HepG2 (cell line): ENCODE results near the gene GDPD5. TPM values are rescaled to one million over a fixed set of nuclear protein-coding genes. Genes with fewer than 3 reads are reported as not detected.

Experiments used
- ATAC-seq: fragments of 200-7000 bp; cut with Tn5 transposase; 3 replicates; pipeline ENCODE4 v1.9.1; 2020; ENCODE audit warnings: mild to moderate bottlenecking, moderate library complexity
- BruUV-seq: library from RNA; stranded (reverse); fragments of 400-500 nt; replicated peaks from 2 replicates; lab custom pipeline; 2021; lab: Mats Ljungman, UMichigan
- CTCF ChIA-PET: fragments of 300-600 bp; formaldehyde crosslinking; extraction: SDS; loops from one replicate; lab custom pipeline; 2021; ENCODE audit warnings: low total read pairs, inconsistent platforms, low intra/inter-chr PET ratio; lab: Yijun Ruan, JAX
- POLR2A ChIA-PET: fragments of 350-600 bp; sonication (Branson Sonifier 250); formaldehyde crosslinking; loops from one replicate; lab custom pipeline; 2020; ENCODE audit warnings: antibody characterized with exemption, inconsistent platforms; lab: Yijun Ruan, JAX
- DNase-seq: peaks from one replicate; pipeline ENCODE4 v3.0.0-alpha.2; 2015; ENCODE audit warnings: low spot score
- FAIRE-seq: peaks from 3 replicates; lab custom pipeline; 2011; peaks lifted over from hg19 to GRCh38; lab: Jason Lieb, UNC
- H2AFZ ChIP-seq: one replicate; pipeline ENCODE4 v1.6.1; 2011; ENCODE audit warnings: low read length, inconsistent platforms
- H3K27ac ChIP-seq: fragments of 300-600 bp; 3 replicates; pipeline ENCODE4 v1.8.0; 2011; ENCODE audit warnings: mixed run types, mild to moderate bottlenecking, mixed read lengths, low read length, inconsistent platforms; ENCODE audit not compliant: insufficient read depth; ENCODE audit errors: extremely low read length
- H3K27me3 ChIP-seq, 2 experiments: fragments of 200-600 bp in 1 of 2; 2 replicates in 1 of 2; 3 replicates in 1 of 2; pipeline versions ENCODE4 v1.6.0 to v1.8.0; 2011; ENCODE audit warnings: low read length in 2 of 2, mild to moderate bottlenecking in 2 of 2, moderate library complexity in 2 of 2, inconsistent platforms in 1 of 2; ENCODE audit not compliant: insufficient read depth in 2 of 2, control insufficient read depth in 1 of 2
- H3K36me3 ChIP-seq, 2 experiments: fragments of 200-600 bp in 1 of 2; replicated peaks in 1 of 2; 2 replicates in 1 of 2; 3 replicates in 1 of 2; pipeline versions ENCODE4 v1.5.1 to v1.8.0; 2011; ENCODE audit warnings: low read length in 2 of 2, inconsistent platforms in 1 of 2; ENCODE audit not compliant: insufficient read depth in 2 of 2, control insufficient read depth in 1 of 2
- H3K4me1 ChIP-seq: 2 replicates; pipeline ENCODE4 v1.5.1; 2012; ENCODE audit warnings: low read length, inconsistent platforms; ENCODE audit not compliant: insufficient read depth
- H3K4me2 ChIP-seq: 2 replicates; pipeline ENCODE4 v1.6.0; 2011; ENCODE audit warnings: low read depth, low read length, inconsistent platforms
- H3K4me3 ChIP-seq, 3 experiments: fragments of 200-600 bp in 1 of 3; sonication (generic), shearing (Covaris generic) in 1 of 3; replicated peaks in 1 of 3; 2 replicates each; pipeline ENCODE4 v1.5.1; 2011 to 2016; ENCODE audit warnings: low read length in 3 of 3, inconsistent platforms in 2 of 3, low read depth in 2 of 3, mild to moderate bottlenecking in 2 of 3, control low read depth in 1 of 3, mixed read lengths in 1 of 3; ENCODE audit not compliant: insufficient read depth in 1 of 3
- H3K79me2 ChIP-seq: one replicate; pipeline ENCODE4 v1.6.1; 2011; ENCODE audit warnings: low read length, inconsistent platforms; ENCODE audit not compliant: insufficient read depth
- H3K9ac ChIP-seq: 2 replicates; pipeline ENCODE4 v1.6.0; 2011; ENCODE audit warnings: mild to moderate bottlenecking, low read depth, low read length, inconsistent platforms; ENCODE audit not compliant: insufficient read depth
- H3K9me3 ChIP-seq: 2 replicates; pipeline ENCODE4 v1.5.1; 2012; ENCODE audit warnings: mild to moderate bottlenecking, low read length
- H4K20me1 ChIP-seq: 2 replicates; pipeline ENCODE4 v1.6.0; 2011; ENCODE audit warnings: inconsistent platforms, mild to moderate bottlenecking, low read length, moderate library complexity; ENCODE audit not compliant: insufficient read depth
- AGO1 ChIP-seq: fragments of 200-400 bp; formaldehyde crosslinking; IDR thresholded peaks from 2 replicates; pipeline ENCODE4 v1.6.1; 2017; ENCODE audit warnings: mild to moderate bottlenecking, low read depth, low read length, moderate library complexity; ENCODE audit not compliant: poor library complexity, severe bottlenecking
- ASH2L ChIP-seq: fragments of 300-600, 200-600 bp; sonication (generic); IDR thresholded peaks from 2 replicates; pipeline ENCODE4 v1.7.0; 2017; ENCODE audit warnings: low read depth, mild to moderate bottlenecking, moderate library complexity, mixed read lengths, low read length; ENCODE audit not compliant: insufficient read length
- BORCS8-MEF2B ChIP-seq: sonication (generic); formaldehyde crosslinking; IDR thresholded peaks from 2 replicates; pipeline ENCODE4 v1.8.0; 2022; ENCODE audit warnings: mild to moderate bottlenecking, missing genetic modification reagents
- DR1 ChIP-seq: sonication (generic); formaldehyde crosslinking; IDR thresholded peaks from 2 replicates; pipeline ENCODE4 v1.8.0; 2021; ENCODE audit warnings: mild to moderate bottlenecking, missing genetic modification reagents, inconsistent platforms
- ELF3 ChIP-seq: IDR thresholded peaks from 2 replicates; pipeline ENCODE4 v1.6.1; 2016; ENCODE audit warnings: missing genetic modification reagents, missing compliant biosample characterization
- GATAD2A ChIP-seq: IDR thresholded peaks from 2 replicates; pipeline ENCODE4 v1.6.1; 2016
- HMGXB4 ChIP-seq, 2 experiments: sonication (generic) in 1 of 2; formaldehyde crosslinking in 1 of 2; IDR thresholded peaks; 2 replicates each; pipeline versions ENCODE4 v1.4.0 to v1.6.1; 2018 to 2020; ENCODE audit warnings: missing genetic modification reagents in 2 of 2, borderline replicate concordance in 1 of 2, low read depth in 1 of 2, mild to moderate bottlenecking in 1 of 2, missing biosample characterization in 1 of 2
- HOXA3 ChIP-seq: sonication (generic); formaldehyde crosslinking; IDR thresholded peaks from 2 replicates; pipeline ENCODE4 v1.5.0; 2020; ENCODE audit warnings: missing genetic modification reagents
- HOXD1 ChIP-seq: sonication (generic); formaldehyde crosslinking; IDR thresholded peaks from 2 replicates; pipeline ENCODE4 v1.5.0; 2020; ENCODE audit warnings: missing genetic modification reagents
- KLF6 ChIP-seq: IDR thresholded peaks from 2 replicates; pipeline ENCODE4 v1.8.0; 2016; ENCODE audit warnings: missing biosample characterization, missing genetic modification reagents
- PATZ1 ChIP-seq: sonication (generic); formaldehyde crosslinking; IDR thresholded peaks from 2 replicates; pipeline ENCODE4 v1.4.0; 2020; ENCODE audit warnings: missing genetic modification reagents
- SMAD3 ChIP-seq: sonication (generic); formaldehyde crosslinking; IDR thresholded peaks from 2 replicates; pipeline ENCODE4 v1.4.0; 2020; ENCODE audit warnings: missing genetic modification reagents
- ZNF20 ChIP-seq: sonication (generic); formaldehyde crosslinking; IDR thresholded peaks from 2 replicates; pipeline ENCODE4 v1.4.0; 2020; ENCODE audit warnings: mild to moderate bottlenecking, moderate library complexity, missing genetic modification reagents
- ZNF207 ChIP-seq: fragments of 450-650 bp; IDR thresholded peaks from 2 replicates; pipeline ENCODE4 v1.6.1; 2016; ENCODE audit warnings: antibody characterized with exemption, borderline replicate concordance
- ZNF264 ChIP-seq: sonication (generic); formaldehyde crosslinking; IDR thresholded peaks from 2 replicates; pipeline ENCODE4 v1.4.0; 2020; ENCODE audit warnings: missing genetic modification reagents
- ZNF30 ChIP-seq: sonication (generic); formaldehyde crosslinking; IDR thresholded peaks from 2 replicates; pipeline ENCODE4 v1.5.0; 2020; ENCODE audit warnings: mild to moderate bottlenecking, missing genetic modification reagents
- ZNF614 ChIP-seq: IDR thresholded peaks from 2 replicates; pipeline ENCODE4 v1.6.1; 2018; ENCODE audit warnings: missing biosample characterization, missing genetic modification reagents, inconsistent platforms, borderline replicate concordance
- ZNF678 ChIP-seq: sonication (generic); formaldehyde crosslinking; IDR thresholded peaks from 2 replicates; pipeline ENCODE4 v1.4.0; 2020; ENCODE audit warnings: mild to moderate bottlenecking, missing genetic modification reagents
- ZSCAN21 ChIP-seq: sonication (generic); formaldehyde crosslinking; IDR thresholded peaks from 2 replicates; pipeline ENCODE4 v1.8.0; 2022; ENCODE audit warnings: mild to moderate bottlenecking, missing genetic modification reagents, moderate library complexity, borderline replicate concordance
- WGBS: methylation state at CpG from one replicate; pipeline ENCODE4 v1.1.6; 2017; ENCODE audit warnings: low lambda C conversion rate; 5-methylcytosine and 5-hydroxymethylcytosine counted together
- in situ Hi-C: cut with HindIII; loops from 2 replicates; pipeline ENCODE4 v1.10.0; 2017; ENCODE audit warnings: low pct_unique_long_range_greater_than_20kb; ENCODE audit not compliant: extremely low pct_ligation_motif_present
- intact Hi-C: fragments of 100-400 bp; cut with micrococcal nuclease; formaldehyde crosslinking; loops from one replicate; pipeline ENCODE4 v1.10.0; 2022; ENCODE audit not compliant: unreplicated experiment
- polyA plus RNA-seq, 8 experiments: library from polyadenylated mRNA; depleted of rRNA in 3 of 8; stranded (reverse) in 7 of 8; unstranded in 1 of 8; fragments of >200 nt; fragmentation: Illumina TruSeq in 4 of 8; extraction: Trizol in 4 of 8; gene quantifications; 2 replicates each; pipeline versions ENCODE4 v1.2.1 to v1.2.3, GENCODE V29; 2011 to 2016; ENCODE audit warnings: low read depth in 4 of 8, missing spikeins in 1 of 8, mixed read lengths in 1 of 8; ENCODE audit not compliant: insufficient read depth in 1 of 8
- total RNA-seq, 5 experiments: library from RNA; depleted of rRNA; stranded (reverse); fragments of >200 nt; fragmentation: Illumina TruSeq; extraction: Trizol; gene quantifications; 2 replicates each; pipeline ENCODE4 v1.2.3, GENCODE V29; 2016; ENCODE audit warnings: low read depth in 1 of 5

Gene GDPD5
- total and polyA plus RNA-seq, 2 of the 13 experiments (the other 11 are each of a cell fraction or from before 2014, with no cell fraction given): 55.0 to 67.5 TPM

GRCh38 chr11:75565916-75566762, 40.4 kb upstream of the GDPD5 start (continued):
- TF ChIP-seq ZNF614 (0 out of 2 replicates have a peak, but pooled peaks have one; percentile 1), AGO1 (peak; percentile 95)

DNA sequence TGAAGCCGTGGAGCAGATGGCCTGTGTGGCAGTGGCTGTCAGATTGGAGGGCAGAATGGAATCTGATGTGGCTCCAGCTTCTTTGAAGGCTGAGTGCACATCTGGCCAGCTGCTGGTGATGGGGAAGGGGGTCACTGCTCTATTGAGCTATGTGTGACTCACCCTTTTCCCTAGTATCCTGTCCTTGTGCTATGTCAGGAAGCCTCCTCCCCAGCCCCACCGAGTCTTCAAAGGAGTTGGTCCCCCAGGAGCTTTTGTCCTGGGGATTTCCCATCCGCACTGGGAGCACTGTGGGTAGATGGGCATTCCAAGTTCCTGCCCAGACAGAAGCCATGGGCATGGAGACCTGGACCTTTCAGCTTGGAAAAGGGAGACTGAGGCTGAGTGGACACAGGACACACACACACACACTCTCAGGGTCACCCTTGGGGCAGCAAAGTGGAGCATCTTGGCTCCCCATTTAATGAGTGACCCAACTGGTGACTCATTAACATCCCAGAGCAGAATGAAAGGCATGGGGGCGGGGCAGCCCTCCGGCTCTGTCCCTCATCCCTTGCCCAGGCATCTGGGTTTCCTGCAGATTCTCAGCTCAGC, 39.6 kb upstream of the GDPD5 start:
- in situ Hi-C loops: no loop called here
- CTCF ChIA-PET: interaction anchor here (1.3 kb wide), 1 partner anchor 18 kb away, joined by 3 read pairs; no protein-coding TSS in a partner anchor
- no peak for TF ChIP-seq ZNF264 (CRISPR knock-in tag)
- TF ChIP-seq ZSCAN21: no peak
- TF ChIP-seq ZNF20 (CRISPR knock-in tag): no peak
- no peak for TF ChIP-seq ZNF207
- no peak for TF ChIP-seq HOXA3 (CRISPR knock-in tag)
- TF ChIP-seq GATAD2A (CRISPR knock-in tag): 0 out of 2 replicates have a peak, but pooled peaks have one; percentile 25
- no peak for TF ChIP-seq DR1 (CRISPR knock-in tag)
- no peak for TF ChIP-seq HOXD1
- no peak for TF ChIP-seq BORCS8-MEF2B (CRISPR knock-in tag)
- TF ChIP-seq KLF6 (CRISPR knock-in tag): no peak
- no peak for TF ChIP-seq ELF3
- TF ChIP-seq HMGXB4 (CRISPR knock-in tag; IDR thresholded peaks at IDR 0.05; ENCODE audit: borderline replicate concordance in 1 of 2, low read depth in 1 of 2): no peak
- peak; percentile 32 for TF ChIP-seq ASH2L
- TF ChIP-seq ZNF30: no peak
- no peak for TF ChIP-seq ZNF678
- no peak for TF ChIP-seq SMAD3 (CRISPR knock-in tag)
- TF ChIP-seq PATZ1 (CRISPR knock-in tag): peak; percentile 46; the same call in 1 of the 2 replicates

More for the DNA sequence above, 39.6 kb upstream of the GDPD5 start:
- H3K4me1 ChIP-seq: peaks cover 48% of the 10 kb centered on the region
- peak overlapping the region in 2 of 3 experiments; percentile 6 to 19; a peak in 3 of 6 replicates for H3K4me3 ChIP-seq
- intact Hi-C loops: no loop called here
- DNase-seq: peak; percentile 57
- peak; percentile 75 for FAIRE-seq
- POLR2A ChIA-PET: interaction anchor here (1.1 to 2.7 kb wide), 5 partner anchors 9 to 165 kb away, joined by 3 to 19 read pairs (median 5); no protein-coding TSS in a partner anchor
- no peaks in the 10 kb centered on the region; a peak in 1 of 5 replicates for H3K27me3 ChIP-seq
- BruUV-seq: no TSS peak
- peaks cover 34% of the 10 kb centered on the region for H3K79me2 ChIP-seq
- H2AFZ ChIP-seq: no peak overlapping the region
- H3K9ac ChIP-seq: 0 out of 2 replicates have a peak overlapping the region, but pooled peaks have one; percentile 0
- WGBS: 13% methylated on average over 3 of the region's 5 CpGs
- no peaks in the 10 kb centered on the region for H4K20me1 ChIP-seq
- H3K9me3 ChIP-seq: no peaks in the 10 kb centered on the region
- peak overlapping the region; percentile 90 for H3K4me2 ChIP-seq
- peaks cover 15 to 25% of the 10 kb centered on the region in 2 experiments for H3K36me3 ChIP-seq
- peak overlapping the region; percentile 69 for H3K27ac ChIP-seq
- ATAC-seq: peak; percentile 49
